Measurements from ENCODE around the gene GNE. TPM values are rescaled to one million over a fixed set of nuclear protein-coding genes. Genes with fewer than 3 reads are reported as not detected.

GNE gene
- total RNA-seq, 1 experiment from 2014 or later: 8.4 TPM

- Histone ChIP-seq H3K4me2 (ENCODE audit: low read length) (no peak overlapping the region), H3K27ac (ENCODE audit: low read depth, low read length) (no peak overlapping the region), H3K4me1 (ENCODE audit: control insufficient read depth in 1 of 2, insufficient read depth in 2 of 2, low read length in 2 of 2) (no peaks in the 10 kb centered on the region), H3K9me2 (ENCODE audit: insufficient read depth) (no peaks in the 10 kb centered on the region), H3K9ac (ENCODE audit: low read length) (no peak overlapping the region), H3K9me3 (ENCODE audit: control insufficient read depth in 1 of 2, insufficient read depth in 1 of 2, low read depth in 1 of 2, low read length in 2 of 2) (no peaks in the 10 kb centered on the region), H4K20me1 (ENCODE audit: insufficient read depth) (no peaks in the 10 kb centered on the region), H2AFZ (ENCODE audit: low read depth, low read length, poor library complexity, severe bottlenecking) (no peak overlapping the region), H3K27me3 (ENCODE audit: insufficient read depth, low read length) (no peaks in the 10 kb centered on the region), H3K36me3 (ENCODE audit: control insufficient read depth in 1 of 2, insufficient read depth in 2 of 2, low read length in 2 of 2) (peaks cover 12 to 16% of the 10 kb centered on the region in 2 experiments), H3K4me3 (replicated peaks in 1 of 2; ENCODE audit: low read depth in 1 of 2, low read length in 2 of 2) (no peak overlapping the region), H3K79me2 (ENCODE audit: insufficient read depth, low read length) (no peaks in the 10 kb centered on the region; the same call in 1 of the 2 replicates)
- intact Hi-C loops (cut with micrococcal nuclease): no loop called here
- no peak for TF ChIP-seq RAD21 (IDR thresholded peaks at IDR 0.05; ENCODE audit: low read depth)
- no peak for TF ChIP-seq CTCF (IDR thresholded peaks at IDR 0.05 in 2 of 3, conservative IDR thresholded peaks at IDR 0.05 in 1 of 3; ENCODE audit: borderline replicate concordance in 1 of 3, insufficient read depth in 1 of 3, low read depth in 2 of 3, low read length in 2 of 3)
- TF ChIP-seq REST (IDR thresholded peaks at IDR 0.05; ENCODE audit: low read depth): no peak
- DNase-seq (ENCODE audit: low read depth, low spot score) (no peak), ATAC-seq (no peak)
- ChIA-PET CTCF (no interaction called here), RAD21 (ENCODE audit: low non-redundant PET in 1 of 2, low total read pairs in 2 of 2, uncharacterized antibody in 2 of 2, unreplicated experiment in 2 of 2) (no interaction called here), POLR2A (no interaction called here)
- BruUV-seq (replicated peaks): no TSS peak
Measured at GRCh38 chr9:36218411-36218901, 39.8 kb downstream of the GNE start.
